Keratinocyte (primary cell): Measurements from ENCODE around the gene UNKL.

Experiments used
- CTCF ChIP-seq, 3 experiments: IDR thresholded peaks in 1 of 3; conservative IDR thresholded peaks in 1 of 3; optimal IDR thresholded peaks in 1 of 3; 2 replicates in 2 of 3; 3 replicates in 1 of 3; pipeline versions ENCODE3 to v1.5.1; 2011; ENCODE audit warnings: low read length in 3 of 3, mild to moderate bottlenecking in 3 of 3, moderate library complexity in 2 of 3, control low read depth in 1 of 3, inconsistent platforms in 1 of 3; ENCODE audit not compliant: insufficient read depth in 2 of 3; ENCODE audit errors: extremely low read depth in 1 of 3
- EZH2 ChIP-seq: IDR thresholded peaks from one replicate; pipeline ENCODE4 v1.6.1; 2012; ENCODE audit warnings: inconsistent platforms, mild to moderate bottlenecking, low read length, moderate library complexity

DNA sequence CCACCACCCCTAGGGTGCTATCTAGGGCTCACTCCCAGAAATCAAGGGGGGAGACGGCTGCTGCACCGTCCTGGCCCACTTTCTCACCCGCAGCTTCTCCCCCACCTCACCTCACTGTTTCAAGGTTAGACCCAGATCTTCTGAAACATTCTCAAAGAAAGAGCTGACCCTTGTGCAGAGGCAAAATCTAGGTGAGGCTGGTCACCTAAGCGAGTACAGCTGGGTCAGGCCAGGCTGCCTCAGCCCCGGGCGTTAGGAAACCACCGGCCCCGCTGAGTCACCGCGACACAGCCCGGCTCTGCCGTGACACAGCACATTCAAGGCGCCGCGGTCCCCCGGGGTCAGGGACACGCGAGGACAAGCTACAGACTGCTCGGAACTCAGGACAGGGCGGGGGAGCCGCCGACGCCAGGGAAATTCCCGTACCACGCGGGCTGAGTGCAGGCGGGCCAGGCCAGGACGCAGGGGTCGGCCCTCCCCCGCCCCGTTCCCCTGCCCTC lies 35.6 kb downstream of the UNKL start:
- TF ChIP-seq CTCF (optimal IDR thresholded peaks at IDR 0.05 in 1 of 3, IDR thresholded peaks at IDR 0.05 in 1 of 3, conservative IDR thresholded peaks at IDR 0.05 in 1 of 3; ENCODE audit: extremely low read depth in 1 of 3, insufficient read depth in 2 of 3, low read length in 3 of 3) = no peak
- no peak for TF ChIP-seq EZH2
